ENCODE results near the gene IL12RB2.

The IL12RB2 gene

DNA sequence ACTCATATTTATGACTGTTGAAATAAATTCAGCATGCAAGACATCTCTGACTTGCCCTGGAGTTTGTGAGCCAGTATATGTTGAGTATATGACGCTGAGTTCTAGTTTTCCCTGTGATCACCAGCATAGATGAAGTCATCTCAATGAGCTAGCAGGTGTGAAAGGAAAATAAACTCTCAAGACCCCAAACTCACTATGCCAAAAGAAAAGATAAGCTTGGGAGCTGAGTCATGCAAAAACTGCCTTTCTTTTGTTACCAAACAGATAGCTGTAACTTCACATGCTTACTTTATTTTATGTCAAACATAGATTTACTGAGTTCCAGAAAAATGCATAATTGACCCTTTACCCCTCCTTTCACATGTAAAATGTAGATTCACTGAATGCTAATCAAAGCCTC, 69.6 kb downstream of the IL12RB2 start:
- no peaks in the 10 kb centered on the region for H3K27me3 ChIP-seq (ENCODE audit: insufficient read depth, low read length, poor library complexity)
- H3K18ac ChIP-seq (ENCODE audit: low read length) = no peak overlapping the region
- H3K79me2 ChIP-seq (ENCODE audit: control insufficient read depth, insufficient read depth, low read length) = no peaks in the 10 kb centered on the region
- no peak overlapping the region for H2BK5ac ChIP-seq (ENCODE audit: low read length)
- no peak overlapping the region for H4K5ac ChIP-seq (ENCODE audit: low read length)
- no peak overlapping the region for H3K9ac ChIP-seq (ENCODE audit: low read length)
- WGBS (ENCODE audit: extremely low coverage, insufficient coverage, low lambda C conversion rate) = no CpG with 5 or more reads among the region's 1 CpG
- no peak overlapping the region for H3K56ac ChIP-seq (ENCODE audit: low read length)
- H3K27ac ChIP-seq (ENCODE audit: low read depth, low read length) = no peak overlapping the region
- H2BK120ac ChIP-seq (ENCODE audit: low read depth, low read length) = no peak overlapping the region
- H3K36me3 ChIP-seq (ENCODE audit: control insufficient read depth, insufficient read depth, low read length) = no peaks in the 10 kb centered on the region
- no peak overlapping the region for H3K4me2 ChIP-seq (ENCODE audit: low read length)
- no peak overlapping the region for H3K4me3 ChIP-seq (ENCODE audit: low read length)
- H3K4me1 ChIP-seq (ENCODE audit: control insufficient read depth, low read depth, low read length) = peaks cover 9% of the 10 kb centered on the region
- H3K4ac ChIP-seq (ENCODE audit: low read depth, low read length) = no peak overlapping the region
- no peak overlapping the region for H3K23ac ChIP-seq (ENCODE audit: low read length)
- H3K79me1 ChIP-seq (ENCODE audit: low read length) = no peaks in the 10 kb centered on the region
- H2BK15ac ChIP-seq (replicated peaks; ENCODE audit: low read depth) = no peak overlapping the region
- no peak overlapping the region for H4K8ac ChIP-seq (ENCODE audit: low read depth, low read length)
- H2AK5ac ChIP-seq (ENCODE audit: low read length) = no peak overlapping the region
- DNase-seq = no peak

DNA sequence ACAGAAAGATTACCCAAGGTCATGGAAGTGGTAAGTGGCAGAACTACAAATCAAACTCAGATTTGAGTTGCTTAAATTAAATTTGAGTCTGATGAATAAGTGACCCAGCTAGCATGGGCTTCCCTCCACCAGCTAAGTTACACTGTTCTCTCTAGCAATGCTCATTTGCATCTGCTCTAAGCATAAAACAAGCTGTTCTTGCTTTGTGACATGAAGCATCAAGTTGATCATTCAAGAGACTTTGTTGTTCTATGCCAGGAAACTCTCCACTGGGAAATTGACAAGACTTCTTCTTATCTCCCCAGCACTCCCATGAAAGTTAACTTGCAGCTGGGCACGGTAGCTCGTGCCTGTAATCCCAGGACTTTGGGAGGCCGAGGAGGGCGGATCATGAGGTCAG, 73.5 kb downstream of the IL12RB2 start:
- Histone ChIP-seq H2AK5ac (ENCODE audit: low read length) (no peak overlapping the region), H2BK5ac (ENCODE audit: low read length) (no peak overlapping the region), H3K36me3 (ENCODE audit: control insufficient read depth, insufficient read depth, low read length) (no peaks in the 10 kb centered on the region), H3K23ac (ENCODE audit: low read length) (no peak overlapping the region), H2BK15ac (replicated peaks; ENCODE audit: low read depth) (no peak overlapping the region), H3K9ac (ENCODE audit: low read length) (no peak overlapping the region), H4K5ac (ENCODE audit: low read length) (no peak overlapping the region), H3K27ac (ENCODE audit: low read depth, low read length) (no peak overlapping the region), H3K4me2 (ENCODE audit: low read length) (no peak overlapping the region), H3K4ac (ENCODE audit: low read depth, low read length) (no peak overlapping the region), H3K79me2 (ENCODE audit: control insufficient read depth, insufficient read depth, low read length) (no peaks in the 10 kb centered on the region), H3K79me1 (ENCODE audit: low read length) (no peaks in the 10 kb centered on the region), H4K8ac (ENCODE audit: low read depth, low read length) (no peak overlapping the region), H2BK120ac (ENCODE audit: low read depth, low read length) (no peak overlapping the region), H3K4me1 (ENCODE audit: control insufficient read depth, low read depth, low read length) (peaks cover 7% of the 10 kb centered on the region), H3K27me3 (ENCODE audit: insufficient read depth, low read length, poor library complexity) (no peaks in the 10 kb centered on the region), H3K18ac (ENCODE audit: low read length) (no peak overlapping the region), H3K4me3 (ENCODE audit: low read length) (no peak overlapping the region), H3K56ac (ENCODE audit: low read length) (no peak overlapping the region)
- no peak for DNase-seq
- no CpG with 5 or more reads among the region's 4 CpGs for WGBS (ENCODE audit: extremely low coverage, insufficient coverage, low lambda C conversion rate)

DNA sequence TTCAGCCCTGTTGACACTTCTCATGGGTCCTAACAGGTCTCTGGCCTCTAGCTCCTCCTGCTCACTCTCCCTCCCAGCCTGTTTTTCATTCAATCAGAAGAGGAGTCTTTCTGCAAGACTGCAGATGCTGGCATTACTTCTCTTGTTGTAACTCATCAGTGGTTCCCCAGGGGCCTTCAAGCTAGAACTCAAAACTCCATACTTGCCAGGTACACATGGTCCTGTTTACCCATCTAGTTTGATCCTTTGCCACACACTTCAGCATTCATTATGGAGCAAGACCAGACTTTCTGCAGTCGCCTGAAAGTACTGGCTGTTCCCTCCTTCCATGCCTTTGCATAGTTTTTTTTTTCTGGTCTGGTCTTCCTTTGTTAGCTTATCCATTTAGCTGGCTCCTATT, 74.6 kb downstream of the IL12RB2 start:
- H2AK5ac ChIP-seq (ENCODE audit: low read length) = no peak overlapping the region
- H3K18ac ChIP-seq (ENCODE audit: low read length) = no peak overlapping the region
- H3K4ac ChIP-seq (ENCODE audit: low read depth, low read length) = no peak overlapping the region
- H3K79me1 ChIP-seq (ENCODE audit: low read length) = no peaks in the 10 kb centered on the region
- H3K27me3 ChIP-seq (ENCODE audit: insufficient read depth, low read length, poor library complexity) = no peaks in the 10 kb centered on the region
- peaks cover under 1% of the 10 kb centered on the region for H3K4me1 ChIP-seq (ENCODE audit: control insufficient read depth, low read depth, low read length)
- H2BK5ac ChIP-seq (ENCODE audit: low read length) = no peak overlapping the region
- no peak overlapping the region for H3K23ac ChIP-seq (ENCODE audit: low read length)
- no peak overlapping the region for H2BK120ac ChIP-seq (ENCODE audit: low read depth, low read length)
- no peak overlapping the region for H4K8ac ChIP-seq (ENCODE audit: low read depth, low read length)
- no CpG with 5 or more reads among the region's 1 CpG for WGBS (ENCODE audit: extremely low coverage, insufficient coverage, low lambda C conversion rate)
- H2BK15ac ChIP-seq (replicated peaks; ENCODE audit: low read depth) = no peak overlapping the region
- no peaks in the 10 kb centered on the region for H3K36me3 ChIP-seq (ENCODE audit: control insufficient read depth, insufficient read depth, low read length)
- H3K4me3 ChIP-seq (ENCODE audit: low read length) = no peak overlapping the region
- H3K9ac ChIP-seq (ENCODE audit: low read length) = no peak overlapping the region
- no peaks in the 10 kb centered on the region for H3K79me2 ChIP-seq (ENCODE audit: control insufficient read depth, insufficient read depth, low read length)
- no peak overlapping the region for H3K56ac ChIP-seq (ENCODE audit: low read length)
- no peak overlapping the region for H3K4me2 ChIP-seq (ENCODE audit: low read length)
- H4K5ac ChIP-seq (ENCODE audit: low read length) = no peak overlapping the region
- no peak overlapping the region for H3K27ac ChIP-seq (ENCODE audit: low read depth, low read length)
- no peak for DNase-seq

DNA sequence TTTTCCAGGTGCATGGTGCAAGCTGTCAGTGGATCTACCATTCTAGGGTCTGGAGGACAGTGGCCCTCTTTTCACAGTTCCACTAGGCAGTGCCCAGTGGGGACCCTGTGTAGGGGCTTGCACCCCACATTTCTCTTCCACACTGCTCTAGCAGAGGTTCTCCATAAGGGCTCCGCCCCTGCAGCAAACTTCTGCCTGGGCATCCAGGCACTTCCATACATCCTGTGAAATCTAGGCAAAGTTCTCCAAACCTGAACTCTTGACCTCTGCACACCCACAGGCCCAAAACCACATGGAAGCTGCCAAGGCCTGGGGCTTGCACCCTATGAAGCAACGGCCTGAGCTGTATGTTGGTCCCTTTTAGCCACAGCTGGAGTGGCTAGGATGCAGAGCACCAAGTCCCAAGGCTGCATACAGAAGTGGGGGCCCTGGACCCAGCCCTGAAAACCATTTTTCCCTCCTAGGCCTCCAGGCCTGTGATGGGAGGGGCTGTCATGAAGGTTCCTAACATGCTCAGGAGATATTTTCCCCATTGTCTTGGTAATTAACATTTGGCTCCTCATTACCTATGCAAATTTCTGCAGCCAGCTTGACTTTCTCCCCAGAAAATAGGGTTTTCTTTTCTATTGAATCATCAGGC, 76.4 kb downstream of the IL12RB2 start:
- H2AK5ac ChIP-seq (ENCODE audit: low read length) = no peak overlapping the region
- H4K8ac ChIP-seq (ENCODE audit: low read depth, low read length) = no peak overlapping the region
- no peak overlapping the region for H3K9ac ChIP-seq (ENCODE audit: low read length)
- no peak overlapping the region for H2BK5ac ChIP-seq (ENCODE audit: low read length)
- WGBS (ENCODE audit: extremely low coverage, insufficient coverage, low lambda C conversion rate) = no CpG with 5 or more reads among the region's 2 CpGs
- no peaks in the 10 kb centered on the region for H3K36me3 ChIP-seq (ENCODE audit: control insufficient read depth, insufficient read depth, low read length)
- H2BK120ac ChIP-seq (ENCODE audit: low read depth, low read length) = no peak overlapping the region
- H3K4me1 ChIP-seq (ENCODE audit: control insufficient read depth, low read depth, low read length) = no peaks in the 10 kb centered on the region
- no peak overlapping the region for H3K4me3 ChIP-seq (ENCODE audit: low read length)
- H3K4me2 ChIP-seq (ENCODE audit: low read length) = no peak overlapping the region
- no peak overlapping the region for H3K56ac ChIP-seq (ENCODE audit: low read length)
- no peak overlapping the region for H3K27ac ChIP-seq (ENCODE audit: low read depth, low read length)
- H3K79me2 ChIP-seq (ENCODE audit: control insufficient read depth, insufficient read depth, low read length) = no peaks in the 10 kb centered on the region
- no peak overlapping the region for H3K18ac ChIP-seq (ENCODE audit: low read length)
- no peak overlapping the region for H3K4ac ChIP-seq (ENCODE audit: low read depth, low read length)
- no peak for DNase-seq
- H3K79me1 ChIP-seq (ENCODE audit: low read length) = no peaks in the 10 kb centered on the region
- H4K5ac ChIP-seq (ENCODE audit: low read length) = no peak overlapping the region
- no peaks in the 10 kb centered on the region for H3K27me3 ChIP-seq (ENCODE audit: insufficient read depth, low read length, poor library complexity)
- H2BK15ac ChIP-seq (replicated peaks; ENCODE audit: low read depth) = no peak overlapping the region
- no peak overlapping the region for H3K23ac ChIP-seq (ENCODE audit: low read length)

DNA sequence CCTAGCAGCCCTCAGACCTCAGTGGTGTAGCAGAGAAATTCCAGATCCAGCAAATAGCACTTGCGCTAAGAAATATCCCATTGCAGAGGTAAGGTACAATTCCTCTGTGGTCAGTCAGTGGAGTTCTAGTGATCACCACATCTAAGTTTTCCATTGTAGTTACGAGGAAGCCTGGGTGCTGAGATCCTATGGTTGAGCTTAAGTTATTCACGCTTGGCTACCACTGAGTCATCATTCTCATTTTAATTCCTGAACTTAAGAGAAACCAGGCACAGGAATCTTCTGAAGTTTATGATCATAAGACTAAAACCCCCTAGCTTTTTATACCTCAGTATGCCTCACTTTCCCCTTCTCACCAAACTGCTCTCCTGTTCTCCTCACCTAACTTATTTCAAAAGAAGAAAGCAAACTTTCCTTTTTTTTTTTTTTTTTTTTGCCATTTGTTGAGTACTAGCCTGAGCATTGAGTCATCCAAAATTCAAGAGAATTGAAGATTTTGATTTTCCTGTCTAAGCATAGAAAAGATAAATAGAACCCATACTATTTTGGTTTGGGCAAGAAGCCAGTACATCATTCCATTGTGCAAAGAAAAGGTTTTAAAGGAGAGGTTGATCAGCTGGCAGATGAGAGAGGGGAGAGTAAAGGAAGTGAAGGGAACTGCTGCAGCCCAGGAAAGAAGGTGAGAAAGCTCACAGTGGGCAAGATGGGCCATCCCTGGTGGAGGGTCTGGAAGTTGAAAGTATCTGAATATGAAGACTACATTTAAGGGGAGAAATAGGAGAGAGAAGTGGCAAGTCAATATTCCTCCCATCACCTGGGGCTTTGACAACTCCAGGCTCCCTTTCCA, 82.6 kb downstream of the IL12RB2 start:
- Histone ChIP-seq H2BK5ac (ENCODE audit: low read length) (no peak overlapping the region), H3K56ac (ENCODE audit: low read length) (no peak overlapping the region), H3K18ac (ENCODE audit: low read length) (no peak overlapping the region), H2BK15ac (replicated peaks; ENCODE audit: low read depth) (no peak overlapping the region), H2AK5ac (ENCODE audit: low read length) (no peak overlapping the region), H3K27me3 (ENCODE audit: insufficient read depth, low read length, poor library complexity) (no peaks in the 10 kb centered on the region), H3K4ac (ENCODE audit: low read depth, low read length) (no peak overlapping the region), H3K36me3 (ENCODE audit: control insufficient read depth, insufficient read depth, low read length) (no peaks in the 10 kb centered on the region), H3K4me1 (ENCODE audit: control insufficient read depth, low read depth, low read length) (peaks cover 2% of the 10 kb centered on the region), H3K79me1 (ENCODE audit: low read length) (no peaks in the 10 kb centered on the region), H3K27ac (ENCODE audit: low read depth, low read length) (no peak overlapping the region), H3K23ac (ENCODE audit: low read length) (no peak overlapping the region), H4K5ac (ENCODE audit: low read length) (no peak overlapping the region), H3K79me2 (ENCODE audit: control insufficient read depth, insufficient read depth, low read length) (no peaks in the 10 kb centered on the region), H3K9ac (ENCODE audit: low read length) (no peak overlapping the region), H3K4me2 (ENCODE audit: low read length) (no peak overlapping the region), H4K8ac (ENCODE audit: low read depth, low read length) (no peak overlapping the region), H3K4me3 (ENCODE audit: low read length) (no peak overlapping the region), H2BK120ac (ENCODE audit: low read depth, low read length) (no peak overlapping the region)
- WGBS (ENCODE audit: extremely low coverage, insufficient coverage, low lambda C conversion rate) = no CpG with 5 or more reads among the region's 3 CpGs
- DNase-seq = no peak
